Measurements from ENCODE around the gene ING3. TPM values are rescaled to one million over a fixed set of nuclear protein-coding genes. Genes with fewer than 3 reads are reported as not detected.

Gene ING3
- total and polyA plus RNA-seq, 2 donors (not counting 3 experiments of a cell fraction or from before 2014, with no cell fraction given): 8.7 to 19.6 TPM

DNA sequence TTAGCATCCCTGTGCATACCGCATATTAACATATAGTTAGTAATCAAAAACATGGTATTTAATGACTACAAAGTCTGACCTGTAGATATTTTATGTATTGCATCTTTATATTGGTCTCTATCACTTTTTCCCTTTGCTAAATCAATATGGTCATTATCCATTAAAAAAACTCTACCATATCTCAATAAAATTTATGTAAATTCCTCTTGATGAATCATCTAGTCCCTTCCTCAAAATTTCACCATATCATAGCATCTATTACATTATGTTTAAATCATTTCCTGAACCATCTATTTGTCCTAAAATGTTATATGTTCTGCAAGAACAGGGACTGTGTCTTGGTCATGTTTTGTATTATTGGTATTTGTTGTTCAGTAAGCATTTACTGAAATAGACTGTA is 7.7 kb upstream of the ING3 start:
- TF ChIP-seq JUN (IDR thresholded peaks at IDR 0.05; ENCODE audit: borderline replicate concordance, insufficient read depth, insufficient read length, low read depth) (peak; percentile 56), FOS (IDR thresholded peaks at IDR 0.05; ENCODE audit: borderline replicate concordance, insufficient read depth, low read length) (peak; percentile 70), GATA2 (IDR thresholded peaks at IDR 0.05; ENCODE audit: insufficient read depth, insufficient read length, low read depth, low read length) (peak; percentile 84)
- TF ChIP-seq, protein P1, sequence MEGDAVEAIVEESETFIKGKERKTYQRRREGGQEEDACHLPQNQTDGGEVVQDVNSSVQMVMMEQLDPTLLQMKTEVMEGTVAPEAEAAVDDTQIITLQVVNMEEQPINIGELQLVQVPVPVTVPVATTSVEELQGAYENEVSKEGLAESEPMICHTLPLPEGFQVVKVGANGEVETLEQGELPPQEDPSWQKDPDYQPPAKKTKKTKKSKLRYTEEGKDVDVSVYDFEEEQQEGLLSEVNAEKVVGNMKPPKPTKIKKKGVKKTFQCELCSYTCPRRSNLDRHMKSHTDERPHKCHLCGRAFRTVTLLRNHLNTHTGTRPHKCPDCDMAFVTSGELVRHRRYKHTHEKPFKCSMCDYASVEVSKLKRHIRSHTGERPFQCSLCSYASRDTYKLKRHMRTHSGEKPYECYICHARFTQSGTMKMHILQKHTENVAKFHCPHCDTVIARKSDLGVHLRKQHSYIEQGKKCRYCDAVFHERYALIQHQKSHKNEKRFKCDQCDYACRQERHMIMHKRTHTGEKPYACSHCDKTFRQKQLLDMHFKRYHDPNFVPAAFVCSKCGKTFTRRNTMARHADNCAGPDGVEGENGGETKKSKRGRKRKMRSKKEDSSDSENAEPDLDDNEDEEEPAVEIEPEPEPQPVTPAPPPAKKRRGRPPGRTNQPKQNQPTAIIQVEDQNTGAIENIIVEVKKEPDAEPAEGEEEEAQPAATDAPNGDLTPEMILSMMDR (IDR thresholded peaks at IDR 0.05; ENCODE audit: extremely low read depth in 1 of 2, insufficient read depth in 1 of 2, low read depth in 1 of 2, low read length in 2 of 2): no peak
- intact Hi-C loops (cut with micrococcal nuclease) (loop anchor here (1.0 to 10.0 kb wide), 3 partner anchors 7 to 538 kb away; partner anchors contain the start of gene ING3), dilution Hi-C loops (cut with MboI; ENCODE audit: extremely low pct_ligation_motif_present, low sequenced_read_pairs) (no loop called here)
- Histone ChIP-seq H3K36me3 (ENCODE audit: control insufficient read depth in 2 of 2, extremely low read depth in 1 of 2, insufficient read depth in 2 of 2, low read length in 2 of 2) (no peaks in the 10 kb centered on the region), H3K9me3 (replicated peaks; ENCODE audit: control insufficient read depth, insufficient read depth, low read length) (no peaks in the 10 kb centered on the region), H3K4me1 (ENCODE audit: control insufficient read depth, extremely low read depth, insufficient read depth, low read length) (peaks cover 46% of the 10 kb centered on the region), H4K20me1 (replicated peaks; ENCODE audit: control insufficient read depth, extremely low read depth, insufficient read depth, low read length) (no peaks in the 10 kb centered on the region), H2AFZ (ENCODE audit: low read depth, low read length) (no peak overlapping the region), H3K27ac (ENCODE audit: insufficient read depth, low read depth, low read length) (peak overlapping the region; percentile 87), H3K27me3 (ENCODE audit: control insufficient read depth in 2 of 2, insufficient read depth in 2 of 2, low read length in 2 of 2) (no peaks in the 10 kb centered on the region), H3K9ac (replicated peaks; ENCODE audit: extremely low read depth, insufficient read depth, low read length) (peak overlapping the region; percentile 22), H3K4me3 (replicated peaks in 1 of 3; ENCODE audit: insufficient read depth in 1 of 3, low read depth in 1 of 3, low read length in 3 of 3) (no peak overlapping the region), H3K4me2 (ENCODE audit: insufficient read depth, low read length) (peak overlapping the region; percentile 49), H3K9me1 (replicated peaks; ENCODE audit: control insufficient read depth, extremely low read depth, insufficient read depth, low read length) (no peaks in the 10 kb centered on the region), H3K79me2 (ENCODE audit: control insufficient read depth, insufficient read depth, low read length) (no peaks in the 10 kb centered on the region)
- BruUV-seq (replicated peaks): no TSS peak
- peak; percentile 36 for DNase-seq (ENCODE audit: low read depth, low spot score)
- FAIRE-seq: no peak
- POLR2A ChIA-PET: no interaction called here
- CTCF ChIA-PET: interaction anchor here (1.2 to 6.1 kb wide), 3 partner anchors 11 to 151 kb away, joined by 3 to 64 read pairs (median 4); no protein-coding TSS in a partner anchor
